GM18507 (cell line): ENCODE results near the gene SP5.

ENCODE experiments used
- DNase-seq: peaks from one replicate; pipeline ENCODE4 v3.0.0; 2011; ENCODE audit warnings: low read depth; ENCODE audit not compliant: insufficient read length; ENCODE audit errors: extremely low spot score
- FAIRE-seq: peaks from 2 replicates; lab custom pipeline; 2011; peaks lifted over from hg19 to GRCh38; lab: Jason Lieb, UNC

SP5 gene

DNA sequence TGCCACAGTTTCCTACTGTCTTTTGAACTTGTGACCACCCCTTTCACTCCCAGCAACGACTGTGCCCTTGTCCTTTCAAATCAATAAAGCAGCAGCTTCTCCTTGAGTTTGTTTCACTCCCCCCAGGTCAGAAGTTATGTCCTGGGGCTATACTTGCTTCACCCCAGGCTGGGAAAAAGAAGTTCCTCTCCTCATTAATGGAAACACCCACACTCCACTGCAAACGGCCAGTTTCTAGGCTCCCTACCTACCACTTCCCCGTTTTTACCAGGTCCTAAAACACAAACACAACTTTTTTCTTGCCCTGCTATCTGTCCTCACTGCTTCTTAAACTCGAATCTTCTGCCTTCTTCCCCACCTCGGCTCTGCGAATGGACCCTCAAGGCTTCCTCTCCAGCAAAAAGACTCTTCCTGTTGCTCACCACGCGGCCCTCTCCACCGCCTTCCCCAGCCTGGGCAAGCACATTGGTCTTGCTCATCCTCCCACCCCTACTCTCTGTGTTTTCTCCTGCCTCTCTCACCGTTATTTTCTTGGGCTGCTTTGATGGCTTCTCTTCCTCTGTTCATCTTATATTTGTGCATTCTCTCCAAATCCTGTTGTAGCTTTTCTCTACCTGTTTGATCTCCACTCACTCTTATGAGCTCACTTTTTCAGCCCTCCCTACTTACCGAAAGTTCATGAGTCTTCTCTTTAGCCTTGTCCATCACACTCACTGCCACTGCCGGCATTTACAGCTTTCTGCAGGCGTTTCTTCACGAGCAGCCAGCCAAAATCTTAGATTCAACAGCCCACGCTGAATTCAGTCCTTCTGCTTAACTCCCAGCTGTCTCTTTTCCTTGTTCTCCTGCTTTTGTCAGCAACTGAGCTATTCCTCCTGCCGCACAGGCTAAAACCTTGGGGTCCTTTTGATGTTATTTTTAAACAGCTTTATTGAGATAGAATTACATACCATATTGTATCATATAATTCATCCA lies 7.0 kb upstream of the SP5 start:
- FAIRE-seq (no peak), DNase-seq (no peak)

DNA sequence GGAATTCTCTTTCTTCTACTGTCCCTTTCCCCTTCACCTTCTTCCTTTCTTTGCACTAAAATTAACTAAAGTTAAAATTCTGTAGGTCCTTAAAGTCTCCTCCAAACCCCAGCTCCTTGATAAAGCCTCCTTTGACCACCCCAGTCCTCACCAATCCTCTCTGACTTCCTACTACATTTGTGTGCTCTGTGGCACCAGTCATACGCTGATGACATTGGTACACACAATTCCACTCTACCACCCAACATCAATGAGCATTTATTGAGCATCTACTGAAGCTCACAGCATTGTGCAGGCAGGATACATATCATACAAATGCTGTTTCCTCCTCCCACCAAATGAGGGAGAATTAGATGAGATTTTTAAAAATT lies 4.5 kb upstream of the SP5 start:
- no peak for DNase-seq
- FAIRE-seq: no peak

DNA sequence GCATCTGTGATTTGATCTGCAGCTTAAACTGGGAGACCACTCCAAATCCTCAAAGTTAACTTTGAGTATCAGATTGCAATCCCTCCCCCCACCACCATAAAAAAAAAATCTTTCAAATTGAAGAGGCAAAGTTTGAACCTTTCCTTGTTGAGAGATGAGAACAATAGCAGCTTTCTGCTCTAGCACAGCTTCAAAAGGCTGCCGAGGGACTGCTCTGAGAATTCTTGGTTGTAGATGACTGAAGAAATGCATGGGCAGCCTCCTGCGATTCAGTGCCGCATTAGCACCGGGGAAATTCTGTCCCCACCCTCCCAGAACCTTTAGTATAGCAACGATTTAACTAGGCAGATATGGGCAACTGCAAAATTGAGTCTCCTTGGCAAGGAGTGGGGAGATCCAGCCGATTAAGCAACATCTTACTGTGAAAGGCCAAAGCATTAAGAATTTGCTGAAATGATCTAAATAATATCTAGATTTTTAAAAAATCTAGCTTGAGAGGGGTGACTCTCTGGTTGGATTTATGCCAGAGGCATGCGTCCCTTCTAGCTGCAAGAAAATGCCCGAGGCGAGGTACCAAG lies 3.9 kb upstream of the SP5 start:
- no peak for FAIRE-seq
- no peak for DNase-seq

DNA sequence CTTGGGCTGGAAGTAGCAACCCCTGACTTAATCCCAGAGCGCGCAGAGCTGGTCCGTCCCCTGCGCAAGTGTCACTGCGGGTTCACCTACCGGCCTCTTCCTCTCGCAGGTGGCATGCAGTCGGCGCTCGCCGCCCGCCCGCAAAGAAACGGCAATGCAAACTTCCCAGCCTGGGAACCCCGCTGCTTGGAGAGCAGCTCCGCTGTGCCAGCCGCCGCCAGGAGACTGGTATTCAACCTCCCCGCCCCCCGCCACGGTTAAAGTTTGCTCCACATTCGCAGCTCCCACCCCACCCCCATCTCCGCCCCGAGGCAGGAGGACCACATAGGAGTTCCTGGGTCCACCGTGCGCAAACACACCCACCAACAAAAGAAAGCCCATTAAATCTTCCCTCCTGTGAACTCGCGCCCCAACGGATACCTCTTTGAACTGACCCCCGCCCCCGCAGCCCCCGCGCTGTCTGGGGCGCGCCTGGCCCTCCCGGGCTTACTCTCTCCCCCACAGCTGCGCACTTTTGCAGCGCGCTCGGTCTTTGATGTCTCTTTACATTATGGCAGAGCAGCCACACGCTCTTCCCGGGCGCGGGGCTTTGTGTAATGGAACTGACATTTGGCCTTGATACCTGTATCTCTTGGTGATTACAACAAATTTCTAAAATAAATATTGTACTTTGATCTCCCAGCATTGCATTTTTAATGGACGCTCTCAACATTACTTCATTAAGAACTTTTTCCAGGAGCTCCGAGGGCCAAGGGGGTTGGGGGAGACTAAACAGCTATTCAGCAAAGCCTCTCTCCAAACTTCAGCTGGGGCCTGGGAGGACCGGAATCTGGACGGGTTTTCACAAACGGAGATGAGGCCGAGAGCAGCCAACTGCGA lies 3.1 kb upstream of the SP5 start:
- FAIRE-seq (no peak), DNase-seq (no peak)

DNA sequence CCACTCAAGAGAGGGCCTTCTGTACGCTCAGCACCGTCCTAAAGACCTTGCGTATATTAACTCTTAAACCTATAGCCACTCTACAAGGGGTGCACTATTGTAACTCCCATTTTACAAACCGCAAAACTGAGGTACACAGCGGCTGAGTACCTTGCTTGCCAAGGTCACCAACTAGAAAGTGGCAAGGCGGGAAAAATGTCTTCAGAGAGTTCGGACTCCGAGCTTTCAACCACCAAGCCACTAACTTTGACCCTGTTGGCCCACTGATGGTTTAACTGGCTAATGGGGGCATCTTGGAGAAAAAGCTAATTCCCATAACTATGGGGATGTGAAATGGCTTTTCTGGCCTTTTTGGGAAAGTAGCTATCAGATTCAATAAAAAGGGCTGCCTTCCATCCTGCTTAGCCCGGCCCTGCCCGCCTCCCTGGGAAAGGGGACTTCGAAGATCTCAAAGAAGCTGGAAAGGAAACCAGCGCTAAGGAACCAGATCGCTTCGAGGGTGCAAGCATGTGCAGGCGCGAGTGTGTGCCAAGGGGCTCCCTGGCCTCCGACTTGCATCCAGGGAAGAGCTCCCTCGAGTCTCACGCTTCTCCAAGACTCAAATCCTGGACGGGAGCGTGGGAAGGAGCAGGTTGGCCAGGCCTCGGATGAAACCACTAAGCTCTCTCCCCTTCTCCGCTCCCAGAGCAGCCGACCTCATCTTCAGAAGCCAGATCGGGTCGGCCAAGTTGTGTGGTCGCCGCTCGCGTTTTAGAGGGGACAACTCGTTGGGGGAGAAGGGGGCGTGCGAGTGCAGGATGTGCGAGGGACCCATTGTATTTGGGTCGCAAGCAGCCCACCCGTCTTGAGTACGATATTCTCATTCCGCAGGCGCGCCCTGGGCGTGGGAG lies 2.2 kb upstream of the SP5 start:
- FAIRE-seq (no peak), DNase-seq (no peak)

DNA sequence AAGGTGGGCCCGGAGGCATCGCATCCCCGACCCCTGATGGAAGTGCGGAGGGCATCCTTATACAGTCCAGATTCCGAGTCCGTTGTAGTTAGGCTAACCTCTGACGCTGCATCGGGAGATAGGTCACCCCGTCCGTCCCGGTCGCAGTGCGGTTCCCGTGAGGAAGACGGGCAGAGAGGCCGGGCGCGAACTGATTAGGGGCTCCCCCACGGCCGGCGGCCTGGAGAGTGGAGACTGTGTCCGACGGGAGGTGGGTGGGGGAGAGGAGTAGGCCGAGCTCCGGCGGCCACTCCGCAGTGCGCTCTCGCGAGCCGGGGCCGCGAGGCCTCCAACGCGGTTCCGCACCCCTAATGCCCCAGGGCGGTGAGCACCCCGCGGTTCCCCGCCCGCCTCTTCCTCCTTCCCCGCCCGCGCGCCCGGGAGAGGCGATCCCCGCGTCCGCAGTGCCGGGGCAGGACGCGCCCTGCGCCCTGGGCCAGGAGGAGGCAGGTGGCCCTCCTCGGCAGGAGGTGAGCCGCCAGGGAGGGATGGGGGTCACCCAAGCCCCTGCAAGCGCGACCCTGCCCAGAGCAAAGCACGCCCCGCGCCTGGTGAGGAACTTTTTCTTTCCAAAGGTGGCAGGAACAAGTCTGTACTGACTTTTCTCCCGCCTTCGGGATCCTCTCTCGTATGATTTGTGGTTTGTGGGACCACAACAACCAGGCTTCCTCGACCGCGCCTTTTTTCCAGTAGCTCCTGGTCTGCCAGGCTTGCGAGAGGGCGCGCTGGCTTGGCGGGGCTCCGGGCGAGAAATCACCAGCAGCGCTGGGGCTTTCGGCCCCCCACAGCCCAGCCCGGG lies 1.4 kb upstream of the SP5 start:
- no peak for DNase-seq

DNA sequence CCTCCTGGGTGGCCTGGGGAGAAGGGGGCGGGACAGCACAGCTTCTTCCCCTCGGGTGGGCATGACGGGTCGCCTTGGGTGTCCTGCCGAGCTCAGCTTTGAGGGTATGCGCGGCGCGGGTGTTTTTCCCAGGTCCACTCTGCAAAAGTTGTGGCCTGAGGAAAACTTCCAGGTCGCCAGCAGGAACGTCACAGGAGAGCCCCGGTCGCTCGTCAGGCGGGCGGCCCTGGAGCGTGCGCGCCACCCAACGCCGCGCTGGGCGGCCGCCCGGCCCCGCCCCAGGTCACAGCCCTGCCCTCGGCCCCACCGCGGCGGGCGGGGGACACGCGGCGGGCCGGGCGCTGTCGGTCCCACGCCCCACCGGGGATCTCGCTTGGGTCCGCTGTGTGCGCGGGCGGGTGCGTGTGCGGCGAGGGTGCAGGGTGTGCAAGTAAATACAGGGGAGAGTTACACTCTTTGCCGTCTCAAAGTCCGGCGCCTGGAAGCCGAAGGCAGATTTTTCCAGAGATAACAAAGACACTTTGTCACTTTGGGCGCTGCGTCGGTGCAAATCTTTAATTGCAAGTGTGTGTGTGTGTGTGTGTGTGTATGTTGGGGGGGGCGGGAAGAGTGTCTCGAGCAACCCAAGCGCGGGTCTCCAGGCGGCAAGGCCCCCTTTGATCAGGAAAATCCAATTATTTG lies 616 bp upstream of the SP5 start:
- no peak for FAIRE-seq
- DNase-seq: no peak

More for the DNA sequence above, 1.4 kb upstream of the SP5 start:
- FAIRE-seq: no peak

DNA sequence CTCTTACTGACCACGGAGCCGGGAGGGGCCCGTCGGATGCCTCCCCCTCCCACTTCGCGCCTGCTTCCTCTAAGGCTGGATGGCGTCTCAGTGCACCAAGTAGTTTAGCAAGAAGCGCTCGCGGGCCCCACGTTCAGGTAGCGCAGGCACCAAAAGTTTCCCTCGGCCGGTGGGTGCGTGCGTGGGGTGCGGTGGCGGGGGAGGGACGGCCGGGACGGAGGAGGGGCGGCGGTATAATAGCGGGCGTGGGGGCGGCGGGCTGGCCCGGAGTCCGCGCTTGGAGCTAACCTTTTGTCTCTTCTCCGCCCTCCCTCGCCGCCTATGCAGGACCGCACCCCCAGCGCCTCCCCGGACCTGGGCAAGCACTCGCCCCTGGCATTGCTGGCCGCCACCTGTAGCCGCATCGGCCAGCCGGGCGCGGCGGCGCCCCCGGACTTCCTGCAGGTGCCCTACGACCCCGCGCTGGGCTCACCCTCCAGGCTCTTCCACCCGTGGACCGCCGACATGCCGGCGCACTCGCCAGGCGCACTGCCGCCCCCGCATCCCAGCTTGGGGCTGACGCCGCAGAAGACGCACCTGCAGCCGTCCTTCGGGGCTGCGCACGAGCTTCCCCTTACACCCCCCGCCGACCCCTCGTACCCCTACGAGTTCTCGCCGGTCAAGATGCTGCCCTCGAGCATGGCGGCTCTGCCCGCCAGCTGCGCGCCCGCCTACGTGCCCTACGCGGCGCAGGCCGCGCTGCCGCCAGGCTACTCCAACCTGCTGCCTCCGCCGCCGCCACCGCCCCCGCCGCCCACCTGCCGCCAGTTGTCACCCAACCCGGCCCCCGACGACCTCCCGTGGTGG lies 1.0 kb downstream of the SP5 start:
- DNase-seq (no peak), FAIRE-seq (no peak)

DNA sequence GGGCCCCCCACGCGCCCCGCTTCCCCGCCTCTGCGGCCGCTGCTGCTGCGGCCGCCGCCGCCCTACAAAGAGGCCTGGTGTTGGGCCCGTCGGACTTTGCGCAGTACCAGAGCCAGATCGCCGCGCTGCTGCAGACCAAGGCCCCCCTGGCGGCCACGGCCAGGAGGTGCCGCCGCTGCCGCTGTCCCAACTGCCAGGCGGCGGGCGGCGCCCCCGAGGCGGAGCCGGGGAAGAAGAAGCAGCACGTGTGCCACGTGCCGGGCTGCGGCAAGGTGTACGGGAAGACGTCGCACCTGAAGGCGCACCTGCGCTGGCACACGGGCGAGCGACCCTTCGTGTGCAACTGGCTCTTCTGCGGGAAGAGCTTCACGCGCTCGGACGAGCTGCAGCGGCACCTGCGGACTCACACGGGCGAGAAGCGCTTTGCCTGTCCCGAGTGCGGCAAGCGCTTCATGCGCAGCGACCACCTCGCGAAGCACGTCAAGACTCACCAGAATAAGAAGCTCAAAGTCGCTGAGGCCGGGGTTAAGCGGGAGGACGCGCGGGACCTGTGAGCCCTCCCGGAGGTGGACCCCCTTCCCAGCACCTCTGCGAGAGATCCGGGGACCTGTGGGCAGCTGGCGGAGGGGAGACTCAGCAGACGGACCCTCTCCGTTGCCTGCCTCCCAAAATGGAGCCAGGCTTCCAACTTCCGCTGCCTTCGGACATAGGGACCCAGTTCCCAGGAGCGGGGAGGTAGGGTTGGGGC lies 1.9 kb downstream of the SP5 start:
- DNase-seq (no peak), FAIRE-seq (no peak)

DNA sequence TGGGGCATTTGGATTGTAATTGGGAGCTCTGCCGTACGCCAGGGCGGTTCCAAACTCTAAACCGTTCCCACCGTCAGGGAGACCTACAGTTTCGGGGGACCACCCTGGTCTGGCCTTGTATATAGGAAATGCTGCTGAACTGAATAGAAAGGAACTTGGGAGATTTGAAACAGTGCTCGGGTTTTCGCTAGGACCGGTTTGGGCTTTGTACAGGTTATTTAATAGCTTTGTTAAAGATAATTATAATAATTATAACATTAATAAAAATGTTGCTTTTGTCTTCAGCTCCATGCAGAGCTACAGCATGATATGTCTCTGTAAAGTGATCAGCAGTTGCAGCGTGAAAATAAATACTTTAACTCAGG lies 2.4 kb downstream of the SP5 start:
- DNase-seq: no peak
- FAIRE-seq: no peak

DNA sequence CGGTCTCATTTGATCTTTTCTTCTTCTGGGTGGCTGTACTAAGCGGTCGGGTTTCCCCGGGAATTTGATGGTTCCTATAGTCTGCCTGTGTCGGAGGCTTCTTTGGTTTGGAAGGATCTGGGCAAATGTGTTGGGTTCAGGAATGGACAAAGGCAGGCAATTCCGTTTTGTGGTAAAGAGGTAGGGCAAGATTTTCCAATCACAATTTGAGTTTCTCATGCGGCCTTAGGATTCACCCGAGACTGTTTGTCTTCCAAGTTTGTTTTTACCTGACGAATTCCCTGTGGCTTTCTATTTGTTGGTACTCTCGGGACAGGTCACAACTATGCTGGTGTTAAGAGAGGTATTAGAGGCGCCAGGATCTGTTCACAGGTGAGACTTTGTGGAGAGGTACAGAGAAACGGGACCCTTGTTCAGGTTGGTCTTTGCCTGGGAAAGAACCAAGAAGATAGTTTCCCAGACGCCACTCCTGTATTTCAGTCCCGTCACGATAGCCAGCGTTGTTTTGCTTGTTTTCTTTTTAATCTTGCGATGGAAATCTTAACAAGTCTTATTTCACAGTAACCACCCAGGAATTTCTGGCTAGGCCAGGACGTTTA lies 3.0 kb downstream of the SP5 start:
- DNase-seq (no peak), FAIRE-seq (no peak)

DNA sequence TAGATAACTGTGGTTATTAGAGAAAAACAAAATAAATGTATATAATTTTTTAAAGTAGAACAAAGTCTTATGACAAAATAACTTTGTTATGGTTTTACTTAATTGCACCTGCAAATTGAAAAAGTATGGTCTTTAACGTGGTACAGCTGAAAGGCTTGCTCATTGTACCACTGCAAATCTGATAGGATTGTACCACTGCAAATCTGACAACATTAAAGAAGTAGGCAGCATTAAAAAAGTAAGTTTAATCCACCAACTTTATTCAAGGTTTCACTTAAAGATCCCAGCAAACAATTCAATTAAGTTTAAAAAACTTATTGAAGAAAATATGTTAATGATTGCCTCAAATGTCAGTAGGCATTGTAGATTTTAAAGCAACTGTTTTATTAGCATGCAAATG lies 4.7 kb downstream of the SP5 start:
- no peak for FAIRE-seq

DNA sequence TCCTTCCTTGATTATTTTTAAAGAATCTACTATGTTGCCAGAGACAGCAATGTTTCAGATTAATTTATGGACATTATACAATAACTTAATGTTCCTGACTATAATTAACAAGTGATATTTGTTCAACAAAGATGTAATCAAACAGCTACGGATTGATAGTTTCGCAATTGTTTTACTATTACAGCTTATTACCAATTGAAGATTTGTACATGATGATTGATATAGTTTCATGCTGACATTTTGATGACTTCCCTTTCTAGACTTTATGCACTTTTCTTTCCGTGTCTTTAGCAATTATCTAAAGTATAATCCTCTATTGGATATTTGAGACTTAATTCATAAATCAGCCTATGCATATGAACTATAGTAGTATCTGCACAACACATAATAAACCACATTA lies 6.5 kb downstream of the SP5 start:
- DNase-seq (no peak), FAIRE-seq (no peak)

More for the DNA sequence above, 4.7 kb downstream of the SP5 start:
- no peak for DNase-seq

DNA sequence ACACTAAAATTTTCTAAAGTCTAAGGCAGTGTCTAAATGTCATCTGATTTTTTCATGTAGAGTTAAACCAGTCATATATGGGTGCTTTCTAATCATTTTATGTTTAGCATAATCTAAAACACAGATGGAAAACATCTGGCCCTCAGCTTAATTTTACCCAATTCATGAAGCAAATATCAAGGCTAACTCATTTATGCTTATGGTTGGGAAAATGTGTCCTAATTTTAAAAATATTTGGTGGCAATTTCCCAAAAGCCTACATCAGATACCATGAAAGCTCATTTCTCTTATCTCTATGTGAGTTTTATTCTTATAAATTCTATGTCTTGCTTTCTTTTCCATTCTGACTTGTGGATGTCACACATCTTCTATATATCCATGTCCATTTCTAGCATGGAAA lies 7.2 kb downstream of the SP5 start:
- DNase-seq: no peak
- no peak for FAIRE-seq

DNA sequence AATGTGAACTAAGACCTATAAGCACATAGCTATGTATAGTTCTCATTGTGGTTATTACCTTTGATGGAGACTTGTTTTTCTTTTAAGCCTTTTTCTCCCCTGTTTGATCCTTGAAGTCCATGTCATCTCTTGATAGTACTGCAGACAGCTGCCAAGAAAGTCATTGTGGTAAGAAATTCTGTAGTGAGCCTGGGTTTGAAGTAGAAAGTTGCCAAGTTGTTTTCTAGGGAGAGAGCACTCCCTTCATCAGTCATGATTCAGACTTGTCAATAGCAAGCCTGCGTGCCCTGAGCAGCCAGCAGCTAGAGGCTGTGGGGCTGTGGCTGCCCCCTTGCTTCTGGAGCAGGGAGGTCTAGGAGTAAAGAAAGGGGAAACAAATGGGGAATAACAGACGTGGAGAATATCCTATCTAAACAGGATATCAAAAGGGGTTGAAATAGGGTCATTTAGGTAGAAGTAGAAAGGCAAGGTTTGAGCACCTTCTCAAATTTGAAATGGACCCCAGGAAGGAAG lies 8.4 kb downstream of the SP5 start:
- FAIRE-seq (no peak), DNase-seq (no peak)
